GM18870 (cell line): ENCODE data around the gene UTS2B.

Experiments used
- ATAC-seq: cut with Tn5 transposase; IDR thresholded peaks from one replicate; pipeline ENCODE4 v1.9.1; 2021; ENCODE audit warnings: moderate library complexity; ENCODE audit not compliant: unreplicated experiment

The UTS2B gene

GRCh38 chr3:191246034-191246433 is 84.3 kb downstream of the UTS2B start:
- peak; percentile 59 for ATAC-seq

GRCh38 chr3:191244242-191244867 is 86.0 kb downstream of the UTS2B start:
- ATAC-seq: peak; percentile 29

GRCh38 chr3:191240486-191240885 is 89.8 kb downstream of the UTS2B start:
- no peak for ATAC-seq

GRCh38 chr3:191239407-191240031 is 90.8 kb downstream of the UTS2B start:
- ATAC-seq: no peak

GRCh38 chr3:191238321-191238817 is 92.0 kb downstream of the UTS2B start:
- no peak for ATAC-seq

- no peak for ATAC-seq
These were observed 93.1 kb downstream of the UTS2B start for GRCh38 chr3:191237047-191237882.

GRCh38 chr3:191236646-191237045 is 93.7 kb downstream of the UTS2B start:
- no peak for ATAC-seq

GRCh38 chr3:191235331-191236314 is 94.7 kb downstream of the UTS2B start:
- ATAC-seq: peak; percentile 100

- ATAC-seq: no peak
These were observed 96.1 kb downstream of the UTS2B start for GRCh38 chr3:191234216-191234615.

GRCh38 chr3:191227541-191227940 is 102.8 kb downstream of the UTS2B start:
- ATAC-seq: no peak

- ATAC-seq: no peak
These were observed 108.7 kb downstream of the UTS2B start for GRCh38 chr3:191221638-191222037.

- no peak for ATAC-seq
These were observed 109.4 kb downstream of the UTS2B start for GRCh38 chr3:191220908-191221307.

- ATAC-seq: no peak
These were observed 113.0 kb downstream of the UTS2B start for GRCh38 chr3:191217301-191217700.
